Retinal pigment epithelial cell (primary cell): ENCODE results near the gene FCRL4.

ENCODE experiments used
- DNase-seq: peaks from one replicate; pipeline ENCODE4 v3.0.0-alpha.2; 2010; ENCODE audit warnings: low read depth
- H3K4me3 ChIP-seq: 2 replicates; pipeline ENCODE4 v1.5.1; 2011; ENCODE audit warnings: mild to moderate bottlenecking, low read length, control low read depth, moderate library complexity
- CTCF ChIP-seq: conservative IDR thresholded peaks from 2 replicates; pipeline ENCODE4 v1.5.1; 2011; ENCODE audit warnings: low read depth, low read length, control low read depth, inconsistent platforms

Gene FCRL4

GRCh38 chr1:157580828-157581210 lies 17.1 kb downstream of the FCRL4 start:
- no peak for TF ChIP-seq CTCF
- DNase-seq, result no peak
- no peak overlapping the region for H3K4me3 ChIP-seq

- DNase-seq, result peak; percentile 16
Measured at GRCh38 chr1:157580179-157580827, 17.6 kb downstream of the FCRL4 start.

GRCh38 chr1:157577420-157577819 lies 20.5 kb downstream of the FCRL4 start:
- no peak for TF ChIP-seq CTCF
- H3K4me3 ChIP-seq, result no peak overlapping the region
- DNase-seq, result no peak

More at GRCh38 chr1:157580179-157580827, 17.6 kb downstream of the FCRL4 start:
- peak; percentile 80 for TF ChIP-seq CTCF
- no peak overlapping the region for H3K4me3 ChIP-seq

GRCh38 chr1:157575744-157576143 lies 22.1 kb downstream of the FCRL4 start:
- TF ChIP-seq CTCF, result no peak
- DNase-seq, result no peak

GRCh38 chr1:157574836-157575235 lies 23.0 kb downstream of the FCRL4 start:
- no peak for DNase-seq
- H3K4me3 ChIP-seq, result no peak overlapping the region
- TF ChIP-seq CTCF, result no peak

More at GRCh38 chr1:157575744-157576143, 22.1 kb downstream of the FCRL4 start:
- no peak overlapping the region for H3K4me3 ChIP-seq

GRCh38 chr1:157566484-157567300 lies 31.2 kb downstream of the FCRL4 start:
- no peak for TF ChIP-seq CTCF
- no peak for DNase-seq
- H3K4me3 ChIP-seq, result no peak overlapping the region

GRCh38 chr1:157562515-157562914 lies 35.4 kb downstream of the FCRL4 start:
- no peak for TF ChIP-seq CTCF
- H3K4me3 ChIP-seq, result no peak overlapping the region
- no peak for DNase-seq
